ENCODE measurements around the gene VEGFD. TPM values are rescaled to one million over a fixed set of nuclear protein-coding genes. Genes with fewer than 3 reads are reported as not detected.

VEGFD gene
- total and polyA plus RNA-seq, 2 donors (not counting 1 experiment from before 2014, with no cell fraction given), result not detected

- DNase-seq (no peak), ATAC-seq (ENCODE audit: low read depth) (no peak)
- POLR2A ChIA-PET, result no interaction called here
- H3K4me3 ChIP-seq (ENCODE audit: control extremely low read depth in 1 of 5, extremely low read depth in 1 of 5, insufficient read depth in 1 of 5, low read depth in 2 of 5, low read length in 4 of 5), result no peak overlapping the region
- H3K27ac Mint-ChIP-seq, result no peak overlapping the region
- CTCF ChIA-PET, result no interaction called here
- H3K4me2 ChIP-seq (replicated peaks; ENCODE audit: low read depth, low read length, poor library complexity, severe bottlenecking), result no peak overlapping the region
- no peaks in the 10 kb centered on the region for H3K4me1 Mint-ChIP-seq
- intact Hi-C loops (cut with micrococcal nuclease), result no loop called here
- no peak overlapping the region for H3K4me3 Mint-ChIP-seq
- WGBS (ENCODE audit: insufficient coverage), result 92% methylated on average over 2 of the region's 9 CpGs
- no peaks in the 10 kb centered on the region for H4K20me1 ChIP-seq (ENCODE audit: control insufficient read depth, insufficient read depth, low read length, poor library complexity, severe bottlenecking)
- no peak for TF ChIP-seq EZH2 (IDR thresholded peaks at IDR 0.05; ENCODE audit: borderline replicate concordance, insufficient read depth, low read depth, low read length, poor library complexity, severe bottlenecking)
- TF ChIP-seq, protein P1, sequence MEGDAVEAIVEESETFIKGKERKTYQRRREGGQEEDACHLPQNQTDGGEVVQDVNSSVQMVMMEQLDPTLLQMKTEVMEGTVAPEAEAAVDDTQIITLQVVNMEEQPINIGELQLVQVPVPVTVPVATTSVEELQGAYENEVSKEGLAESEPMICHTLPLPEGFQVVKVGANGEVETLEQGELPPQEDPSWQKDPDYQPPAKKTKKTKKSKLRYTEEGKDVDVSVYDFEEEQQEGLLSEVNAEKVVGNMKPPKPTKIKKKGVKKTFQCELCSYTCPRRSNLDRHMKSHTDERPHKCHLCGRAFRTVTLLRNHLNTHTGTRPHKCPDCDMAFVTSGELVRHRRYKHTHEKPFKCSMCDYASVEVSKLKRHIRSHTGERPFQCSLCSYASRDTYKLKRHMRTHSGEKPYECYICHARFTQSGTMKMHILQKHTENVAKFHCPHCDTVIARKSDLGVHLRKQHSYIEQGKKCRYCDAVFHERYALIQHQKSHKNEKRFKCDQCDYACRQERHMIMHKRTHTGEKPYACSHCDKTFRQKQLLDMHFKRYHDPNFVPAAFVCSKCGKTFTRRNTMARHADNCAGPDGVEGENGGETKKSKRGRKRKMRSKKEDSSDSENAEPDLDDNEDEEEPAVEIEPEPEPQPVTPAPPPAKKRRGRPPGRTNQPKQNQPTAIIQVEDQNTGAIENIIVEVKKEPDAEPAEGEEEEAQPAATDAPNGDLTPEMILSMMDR (IDR thresholded peaks at IDR 0.05), result no peak
- H3K27ac ChIP-seq (ENCODE audit: low read length in 2 of 2), result no peak overlapping the region
- no peaks in the 10 kb centered on the region for H3K9me3 Mint-ChIP-seq (ENCODE audit: insufficient read depth)
- H3K9me3 ChIP-seq (ENCODE audit: control extremely low read depth in 1 of 3, control insufficient read depth in 2 of 3, insufficient read depth in 1 of 3, low read length in 2 of 3), result no peaks in the 10 kb centered on the region
- H3K4me1 ChIP-seq (ENCODE audit: control insufficient read depth in 2 of 2, insufficient read depth in 2 of 2, low read length in 2 of 2), result no peaks in the 10 kb centered on the region
- no peaks in the 10 kb centered on the region for H3K79me2 ChIP-seq (ENCODE audit: control insufficient read depth, insufficient read depth, low read length)
- no peak overlapping the region for H3K9ac ChIP-seq (ENCODE audit: low read length)
- peaks cover 13% of the 10 kb centered on the region for H3K27me3 Mint-ChIP-seq
- no peaks in the 10 kb centered on the region for H3K36me3 ChIP-seq (replicated peaks in 1 of 2; ENCODE audit: control extremely low read depth in 1 of 2, control insufficient read depth in 1 of 2, extremely low read depth in 1 of 2, insufficient read depth in 2 of 2, low read length in 1 of 2)
- H2AFZ ChIP-seq (ENCODE audit: insufficient read depth, low read depth, low read length, poor library complexity, severe bottlenecking), result no peak overlapping the region
- peaks cover 0 to 7% (median 0%) of the 10 kb centered on the region in 4 experiments for H3K27me3 ChIP-seq (replicated peaks in 1 of 4; ENCODE audit: control extremely low read depth in 1 of 4, control insufficient read depth in 3 of 4, insufficient read depth in 4 of 4, low read length in 3 of 4)
Observed at GRCh38 chrX:15366506-15367352, 17.5 kb downstream of the VEGFD start.

GRCh38 chrX:15359701-15360100 lies 24.5 kb downstream of the VEGFD start:
- H3K9me3 Mint-ChIP-seq (ENCODE audit: insufficient read depth), result peaks cover 3% of the 10 kb centered on the region
- no peak overlapping the region for H3K4me3 ChIP-seq (ENCODE audit: control extremely low read depth in 1 of 5, extremely low read depth in 1 of 5, insufficient read depth in 1 of 5, low read depth in 2 of 5, low read length in 4 of 5)
- H2AFZ ChIP-seq (ENCODE audit: insufficient read depth, low read depth, low read length, poor library complexity, severe bottlenecking), result no peak overlapping the region

More at GRCh38 chrX:15359701-15360100, 24.5 kb downstream of the VEGFD start:
- Mint-ChIP-seq H3K27ac (no peak overlapping the region), H3K4me3 (no peak overlapping the region), H3K27me3 (no peaks in the 10 kb centered on the region), H3K4me1 (no peaks in the 10 kb centered on the region)
- H3K27ac ChIP-seq (ENCODE audit: low read length in 2 of 2), result no peak overlapping the region
- WGBS (ENCODE audit: insufficient coverage), result no CpG with 5 or more reads among the region's 2 CpGs
- ChIA-PET CTCF (interaction anchor here (0.6 kb wide), 1 partner anchor 9 kb away, joined by 3 read pairs; no protein-coding TSS in a partner anchor), POLR2A (no interaction called here)
- H3K4me1 ChIP-seq (ENCODE audit: control insufficient read depth in 2 of 2, insufficient read depth in 2 of 2, low read length in 2 of 2), result no peaks in the 10 kb centered on the region
- H3K4me2 ChIP-seq (replicated peaks; ENCODE audit: low read depth, low read length, poor library complexity, severe bottlenecking), result no peak overlapping the region
- no peaks in the 10 kb centered on the region for H3K36me3 ChIP-seq (replicated peaks in 1 of 2; ENCODE audit: control extremely low read depth in 1 of 2, control insufficient read depth in 1 of 2, extremely low read depth in 1 of 2, insufficient read depth in 2 of 2, low read length in 1 of 2)
- H3K79me2 ChIP-seq (ENCODE audit: control insufficient read depth, insufficient read depth, low read length), result no peaks in the 10 kb centered on the region
- no peak for ATAC-seq (ENCODE audit: low read depth)
- no peaks in the 10 kb centered on the region for H4K20me1 ChIP-seq (ENCODE audit: control insufficient read depth, insufficient read depth, low read length, poor library complexity, severe bottlenecking)
- no peak for DNase-seq
- no peaks in the 10 kb centered on the region for H3K9me3 ChIP-seq (ENCODE audit: control extremely low read depth in 1 of 3, control insufficient read depth in 2 of 3, insufficient read depth in 1 of 3, low read length in 2 of 3)
- intact Hi-C loops (cut with micrococcal nuclease), result no loop called here
- TF ChIP-seq, protein P1 (IDR thresholded peaks at IDR 0.05), result no peak
- no peak for TF ChIP-seq EZH2 (IDR thresholded peaks at IDR 0.05; ENCODE audit: borderline replicate concordance, insufficient read depth, low read depth, low read length, poor library complexity, severe bottlenecking)
- peaks cover 0 to 3% (median 1%) of the 10 kb centered on the region in 4 experiments for H3K27me3 ChIP-seq (replicated peaks in 1 of 4; ENCODE audit: control extremely low read depth in 1 of 4, control insufficient read depth in 3 of 4, insufficient read depth in 4 of 4, low read length in 3 of 4)
- no peak overlapping the region for H3K9ac ChIP-seq (ENCODE audit: low read length)

Data from B cell (primary cell).